Suprapubic skin (tissue), 4 donors: ENCODE measurements around the gene ANP32B. TPM values are rescaled to one million over a fixed set of nuclear protein-coding genes. Genes with fewer than 3 reads are reported as not detected.

Experiments
- DNase-seq, 2 donors: peaks; one replicate each; pipeline ENCODE4 v3.0.0-alpha.2; 2019; ENCODE audit warnings: low spot score in 2 of 2
- H3K27ac ChIP-seq: fragments of 200-600 bp; sonication (generic); one replicate; pipeline ENCODE4 v1.5.1; 2019
- H3K27me3 ChIP-seq: fragments of 200-600 bp; sonication (generic); one replicate; pipeline ENCODE4 v1.5.1; 2019
- H3K36me3 ChIP-seq: fragments of 200-600 bp; sonication (generic); one replicate; pipeline ENCODE4 v1.5.1; 2019
- H3K4me1 ChIP-seq: fragments of 200-600 bp; sonication (generic); one replicate; pipeline ENCODE4 v1.5.1; 2019
- H3K4me3 ChIP-seq: fragments of 200-600 bp; sonication (generic); one replicate; pipeline ENCODE4 v1.5.1; 2019; ENCODE audit warnings: mild to moderate bottlenecking
- H3K9me3 ChIP-seq: fragments of 200-600 bp; sonication (generic); one replicate; pipeline ENCODE4 v1.5.1; 2019
- EP300 ChIP-seq: sonication (generic); formaldehyde crosslinking; IDR thresholded peaks from one replicate; pipeline ENCODE4 v1.6.1; 2017; ENCODE audit warnings: antibody characterized with exemption
- POLR2A ChIP-seq, 2 donors: fragments of 450-650 bp; IDR thresholded peaks; one replicate each; pipeline ENCODE4 v1.6.1; 2017; ENCODE audit warnings: antibody characterized with exemption in 2 of 2, mild to moderate bottlenecking in 2 of 2, moderate library complexity in 2 of 2
- POLR2AphosphoS5 ChIP-seq, 3 donors: sonication (generic); formaldehyde crosslinking; IDR thresholded peaks; one replicate each; pipeline ENCODE4 v1.6.1; 2017; ENCODE audit warnings: antibody characterized with exemption in 3 of 3
- WGBS: methylation state at CpG from one replicate; pipeline ENCODE4 v1.1.5; 2018; 5-methylcytosine and 5-hydroxymethylcytosine counted together
- total RNA-seq, 4 donors: library from RNA; depleted of rRNA; stranded (reverse); fragments of >200 nt; gene quantifications; one replicate each; pipeline ENCODE4 v1.1.0, GENCODE V29; 2016
- TF ChIP-seq, protein P1 (sequence below), 2 donors: fragments of 200-600 bp in 1 of 2; fragments of 450-650 bp in 1 of 2; sonication (generic) in 1 of 2; IDR thresholded peaks; one replicate each; pipeline ENCODE4 v1.5.1; 2016 to 2019; ENCODE audit warnings: antibody characterized with exemption in 2 of 2, mild to moderate bottlenecking in 1 of 2, moderate library complexity in 1 of 2

Gene ANP32B
- total RNA-seq, 4 donors from 2014 or later: 34.8 to 71.6 (median 59.1) TPM

DNA sequence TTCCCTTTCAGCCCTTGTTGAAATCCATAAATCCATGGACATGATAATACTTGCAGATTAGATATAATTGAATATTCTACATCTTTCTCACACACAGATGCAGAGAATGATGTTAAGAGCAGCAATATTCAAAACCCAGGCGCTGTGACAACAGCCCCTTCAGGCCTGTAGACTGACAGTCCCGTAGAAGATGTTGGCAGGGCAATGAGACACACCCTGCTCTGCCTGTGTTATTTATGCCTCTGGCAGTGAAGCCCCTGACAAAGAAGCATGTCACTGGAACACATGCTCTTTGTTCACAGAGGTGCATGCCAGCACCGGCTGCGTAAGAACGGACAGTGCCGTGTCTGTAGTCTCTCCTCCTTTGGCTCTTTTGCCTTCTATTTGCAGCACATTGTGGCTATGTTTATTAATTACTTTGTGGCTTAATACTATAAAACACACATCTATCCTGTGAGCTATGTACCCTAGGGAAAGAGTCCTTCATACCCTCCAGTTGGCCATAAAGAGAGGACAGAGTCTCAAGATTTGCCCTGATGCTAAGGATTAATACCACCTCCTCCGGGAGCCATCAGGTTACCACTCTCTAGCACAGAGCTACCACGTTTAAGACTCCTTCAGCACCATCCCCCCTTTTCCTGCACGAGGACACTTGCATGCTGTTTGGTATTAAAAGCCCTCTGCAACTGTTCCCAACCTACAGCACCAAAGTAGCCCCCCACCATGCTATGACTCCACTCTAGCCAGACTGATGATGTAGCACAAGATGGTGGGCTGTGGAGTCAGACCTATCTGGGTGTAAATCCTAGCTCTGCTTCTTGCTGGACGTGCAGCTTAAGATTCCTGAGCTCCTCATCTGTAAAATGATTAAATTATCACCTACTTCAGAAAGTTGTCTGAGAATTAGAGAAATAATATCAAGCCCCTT is 2.0 kb upstream of the ANP32B start:
- no peaks in the 10 kb centered on the region for H3K27me3 ChIP-seq
- TF ChIP-seq EP300 (no peak), POLR2AphosphoS5 (IDR thresholded peaks at IDR 0.05) (peak in 2 of 3 donors; percentile 66 to 67)
- no peak overlapping the region for H3K4me3 ChIP-seq
- WGBS: 43% methylated on average over 10 of the region's 10 CpGs
- H3K4me1 ChIP-seq: peaks cover 46% of the 10 kb centered on the region
- peak overlapping the region; percentile 99 for H3K27ac ChIP-seq
- no peaks in the 10 kb centered on the region for H3K9me3 ChIP-seq
- no peaks in the 10 kb centered on the region for H3K36me3 ChIP-seq
- peak; percentile 87 for DNase-seq

DNA sequence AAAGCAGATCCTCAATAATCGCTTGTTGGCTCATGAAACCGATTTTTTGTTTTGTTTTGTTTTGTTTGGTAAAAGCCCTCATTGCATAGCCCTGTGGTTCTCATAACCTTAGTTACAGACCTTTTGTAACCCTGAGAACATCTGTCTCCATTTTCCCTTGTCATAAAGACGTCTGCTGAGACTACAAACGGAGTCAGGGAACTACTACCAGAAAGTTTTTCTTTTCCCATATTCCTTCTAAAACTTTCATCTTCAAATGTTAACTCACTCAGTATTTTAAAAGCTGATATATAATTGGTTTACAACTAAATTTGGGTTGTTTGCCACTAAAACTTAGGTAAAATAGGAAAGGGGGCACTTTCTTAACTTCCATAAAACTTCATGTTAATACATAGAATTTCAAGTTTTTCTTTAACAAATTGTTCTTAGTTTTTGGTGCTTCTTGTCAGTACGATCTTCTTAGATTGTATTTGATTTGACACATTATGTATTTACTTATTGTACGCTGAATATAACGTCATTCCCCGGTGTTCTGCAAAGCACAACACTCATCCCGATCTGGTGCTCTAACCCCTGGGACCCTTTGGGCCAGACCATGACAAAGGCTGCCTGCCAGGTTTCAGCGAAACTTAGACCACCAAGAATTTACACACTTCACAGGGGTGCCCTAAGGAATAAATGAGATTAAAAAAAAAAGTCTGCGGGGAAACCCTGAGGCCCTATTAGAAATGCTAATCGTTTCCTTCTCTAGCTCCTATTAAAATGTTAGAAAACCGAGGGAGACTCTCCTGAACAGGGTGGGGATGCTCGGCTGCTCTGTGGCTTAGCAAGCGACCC is 1.1 kb upstream of the ANP32B start:
- Histone ChIP-seq H3K9me3 (no peaks in the 10 kb centered on the region), H3K4me3 (peak overlapping the region; percentile 93), H3K27ac (peak overlapping the region; percentile 99), H3K36me3 (no peaks in the 10 kb centered on the region), H3K4me1 (peaks cover 55% of the 10 kb centered on the region), H3K27me3 (no peaks in the 10 kb centered on the region)
- TF ChIP-seq POLR2AphosphoS5 (IDR thresholded peaks at IDR 0.05) (no peak), POLR2A (IDR thresholded peaks at IDR 0.05) (no peak), EP300 (no peak)
- TF ChIP-seq, protein P1, sequence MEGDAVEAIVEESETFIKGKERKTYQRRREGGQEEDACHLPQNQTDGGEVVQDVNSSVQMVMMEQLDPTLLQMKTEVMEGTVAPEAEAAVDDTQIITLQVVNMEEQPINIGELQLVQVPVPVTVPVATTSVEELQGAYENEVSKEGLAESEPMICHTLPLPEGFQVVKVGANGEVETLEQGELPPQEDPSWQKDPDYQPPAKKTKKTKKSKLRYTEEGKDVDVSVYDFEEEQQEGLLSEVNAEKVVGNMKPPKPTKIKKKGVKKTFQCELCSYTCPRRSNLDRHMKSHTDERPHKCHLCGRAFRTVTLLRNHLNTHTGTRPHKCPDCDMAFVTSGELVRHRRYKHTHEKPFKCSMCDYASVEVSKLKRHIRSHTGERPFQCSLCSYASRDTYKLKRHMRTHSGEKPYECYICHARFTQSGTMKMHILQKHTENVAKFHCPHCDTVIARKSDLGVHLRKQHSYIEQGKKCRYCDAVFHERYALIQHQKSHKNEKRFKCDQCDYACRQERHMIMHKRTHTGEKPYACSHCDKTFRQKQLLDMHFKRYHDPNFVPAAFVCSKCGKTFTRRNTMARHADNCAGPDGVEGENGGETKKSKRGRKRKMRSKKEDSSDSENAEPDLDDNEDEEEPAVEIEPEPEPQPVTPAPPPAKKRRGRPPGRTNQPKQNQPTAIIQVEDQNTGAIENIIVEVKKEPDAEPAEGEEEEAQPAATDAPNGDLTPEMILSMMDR (IDR thresholded peaks at IDR 0.05): no peak
- WGBS: 39% methylated on average over 15 of the region's 15 CpGs
- no peak for DNase-seq

DNA sequence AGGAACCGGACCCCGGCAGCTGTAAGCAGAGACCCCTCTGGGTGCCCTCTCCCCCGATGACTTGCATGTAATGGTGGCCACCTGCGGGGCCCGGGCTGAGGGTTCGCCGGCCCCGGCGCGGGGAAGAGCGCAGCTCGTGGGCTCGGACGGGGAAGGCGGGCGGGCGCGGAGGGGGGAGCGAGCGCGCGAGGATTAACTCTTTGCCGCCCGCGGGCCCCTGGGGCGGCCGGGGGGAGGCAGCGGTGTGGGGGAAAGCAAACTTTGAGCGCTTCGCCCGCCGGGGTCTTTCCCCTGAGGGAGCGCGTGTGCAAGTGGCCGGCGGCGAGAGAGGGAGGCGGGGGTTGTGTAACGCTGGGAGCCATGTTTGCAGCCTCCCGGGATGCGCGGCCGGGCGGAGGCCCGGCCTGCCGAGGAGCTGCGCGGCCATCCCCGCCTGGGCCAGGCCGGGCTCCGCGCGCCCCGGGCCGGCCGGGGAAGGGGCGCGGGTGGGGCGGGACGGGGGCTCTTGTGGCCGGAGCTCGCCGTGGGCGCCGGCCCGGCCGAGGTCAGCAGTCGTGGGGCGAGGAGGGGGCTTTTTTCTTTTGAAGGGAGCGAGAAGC is 547 bp downstream of the ANP32B start:
- peaks cover 72% of the 10 kb centered on the region for H3K4me1 ChIP-seq

DNA sequence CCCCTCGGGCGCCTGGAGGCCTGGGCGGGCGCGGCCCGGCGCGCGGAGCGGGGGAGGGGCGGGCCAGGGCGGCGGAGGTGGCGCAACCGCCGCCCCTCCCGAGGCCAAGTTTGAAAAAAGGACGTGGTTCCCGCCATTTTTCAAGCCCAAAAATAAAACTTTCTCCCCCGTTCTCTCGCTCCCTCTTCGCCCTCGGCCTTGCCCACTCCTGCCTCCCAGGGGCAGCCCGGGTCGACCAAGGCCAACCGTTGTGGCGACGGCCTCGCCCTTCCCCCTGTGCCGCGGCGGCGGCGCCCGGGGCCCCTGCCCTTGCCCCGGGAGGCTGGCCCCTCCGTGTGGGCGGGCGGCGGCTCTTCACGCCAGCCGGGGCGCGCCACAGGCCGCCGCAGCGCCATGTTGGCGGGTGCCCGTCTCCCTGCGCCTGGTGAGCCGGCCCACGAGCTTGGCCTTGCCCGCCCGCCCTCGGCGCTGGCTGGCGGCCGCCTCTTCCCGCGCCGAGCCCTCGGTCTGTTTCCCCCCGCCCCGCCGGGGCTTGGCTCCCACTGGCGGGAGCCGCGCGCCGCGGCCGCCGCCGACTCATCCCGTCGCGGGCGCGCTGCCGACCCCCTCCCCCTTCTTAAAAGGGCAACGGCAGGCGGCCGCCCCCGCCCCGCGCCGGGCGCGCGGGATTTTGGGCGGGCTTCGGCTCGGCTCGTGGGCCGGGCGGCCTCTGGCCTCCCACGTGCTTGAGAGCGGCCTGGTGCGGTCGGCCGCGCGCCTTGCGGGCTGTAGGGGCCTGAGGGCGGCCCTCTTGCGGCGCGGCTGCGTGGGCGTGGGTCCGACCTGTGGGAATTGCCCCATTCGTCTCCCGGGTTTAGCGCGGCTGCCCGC is 1.3 kb downstream of the ANP32B start:
- Histone ChIP-seq H3K27ac (peak overlapping the region; percentile 99), H3K9me3 (no peaks in the 10 kb centered on the region), H3K27me3 (no peaks in the 10 kb centered on the region), H3K36me3 (no peaks in the 10 kb centered on the region), H3K4me3 (peak overlapping the region; percentile 93), H3K4me1 (peaks cover 77% of the 10 kb centered on the region)
- WGBS: 0% methylated on average over 9 of the region's 116 CpGs
- DNase-seq: peak; percentile 88 to 89
- TF ChIP-seq POLR2AphosphoS5 (IDR thresholded peaks at IDR 0.05) (no peak), POLR2A (IDR thresholded peaks at IDR 0.05) (peak; percentile 56 to 73)

More for the DNA sequence above, 547 bp downstream of the ANP32B start:
- Histone ChIP-seq H3K36me3 (no peaks in the 10 kb centered on the region), H3K27ac (peak overlapping the region; percentile 99), H3K9me3 (no peaks in the 10 kb centered on the region), H3K27me3 (no peaks in the 10 kb centered on the region), H3K4me3 (peak overlapping the region; percentile 93)
- 3% methylated on average over 19 of the region's 70 CpGs for WGBS
- no peak for TF ChIP-seq EP300
- TF ChIP-seq POLR2AphosphoS5 (IDR thresholded peaks at IDR 0.05): peak in 1 of 3 donors; percentile 8
- TF ChIP-seq, protein P1 (IDR thresholded peaks at IDR 0.05): no peak
- TF ChIP-seq POLR2A (IDR thresholded peaks at IDR 0.05): no peak
- DNase-seq: peak; percentile 77 to 82

DNA sequence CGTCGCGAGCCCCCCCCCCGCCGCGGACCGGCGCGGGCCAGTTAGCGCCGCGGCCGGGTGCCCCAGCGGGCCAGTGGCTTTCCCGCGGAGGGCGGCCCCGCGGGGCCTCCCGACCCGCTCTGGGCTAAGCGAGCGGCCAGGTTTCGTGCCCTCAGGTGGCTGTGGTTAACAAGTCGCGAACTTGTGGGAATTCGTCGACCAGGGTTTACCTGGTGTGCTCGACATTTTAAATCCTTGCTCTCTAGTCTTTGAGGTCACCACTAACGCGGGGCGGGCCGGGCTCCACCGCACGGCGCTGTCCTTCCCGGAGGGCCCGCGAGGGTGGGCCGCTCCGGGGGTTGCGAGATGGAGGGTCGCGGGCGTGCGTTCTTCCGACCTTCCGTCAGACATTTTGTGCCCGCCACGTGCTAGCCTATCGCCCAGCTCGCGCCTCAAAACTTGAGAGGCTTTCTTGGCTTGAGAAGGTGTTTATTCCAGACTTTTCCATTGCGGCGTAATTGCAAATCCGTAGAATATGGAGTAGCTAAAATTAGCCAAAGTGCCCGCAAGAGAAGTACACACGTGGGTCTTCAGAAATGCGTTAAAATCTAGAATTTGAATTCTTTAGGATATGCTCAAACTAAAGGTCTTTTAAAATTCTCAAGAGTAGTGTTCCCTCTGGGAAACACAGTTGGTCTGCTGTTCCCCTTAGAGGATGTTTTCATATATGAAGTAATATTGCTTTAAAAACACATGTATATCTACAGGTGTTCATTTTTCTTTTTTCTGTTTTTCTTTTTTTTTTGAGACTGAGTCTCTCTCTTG is 2.1 kb downstream of the ANP32B start:
- peak overlapping the region; percentile 93 for H3K4me3 ChIP-seq
- peak in 1 of 2 donors; percentile 68 for DNase-seq
- H3K4me1 ChIP-seq: peaks cover 78% of the 10 kb centered on the region
- WGBS: 21% methylated on average over 19 of the region's 59 CpGs
- H3K9me3 ChIP-seq: no peaks in the 10 kb centered on the region
- peak overlapping the region; percentile 99 for H3K27ac ChIP-seq
- no peaks in the 10 kb centered on the region for H3K27me3 ChIP-seq
- TF ChIP-seq POLR2A (IDR thresholded peaks at IDR 0.05) (no peak), EP300 (no peak), POLR2AphosphoS5 (IDR thresholded peaks at IDR 0.05) (no peak)
- TF ChIP-seq, protein P1 (IDR thresholded peaks at IDR 0.05): no peak
- H3K36me3 ChIP-seq: no peaks in the 10 kb centered on the region
